Measurements from ENCODE around the gene LY6G6F.
"Not testable (repeated sequence)": the region's sequence is repeated elsewhere in the genome, so short reads cannot be mapped to it uniquely, and the experiment has no call there.

LY6G6F gene

DNA sequence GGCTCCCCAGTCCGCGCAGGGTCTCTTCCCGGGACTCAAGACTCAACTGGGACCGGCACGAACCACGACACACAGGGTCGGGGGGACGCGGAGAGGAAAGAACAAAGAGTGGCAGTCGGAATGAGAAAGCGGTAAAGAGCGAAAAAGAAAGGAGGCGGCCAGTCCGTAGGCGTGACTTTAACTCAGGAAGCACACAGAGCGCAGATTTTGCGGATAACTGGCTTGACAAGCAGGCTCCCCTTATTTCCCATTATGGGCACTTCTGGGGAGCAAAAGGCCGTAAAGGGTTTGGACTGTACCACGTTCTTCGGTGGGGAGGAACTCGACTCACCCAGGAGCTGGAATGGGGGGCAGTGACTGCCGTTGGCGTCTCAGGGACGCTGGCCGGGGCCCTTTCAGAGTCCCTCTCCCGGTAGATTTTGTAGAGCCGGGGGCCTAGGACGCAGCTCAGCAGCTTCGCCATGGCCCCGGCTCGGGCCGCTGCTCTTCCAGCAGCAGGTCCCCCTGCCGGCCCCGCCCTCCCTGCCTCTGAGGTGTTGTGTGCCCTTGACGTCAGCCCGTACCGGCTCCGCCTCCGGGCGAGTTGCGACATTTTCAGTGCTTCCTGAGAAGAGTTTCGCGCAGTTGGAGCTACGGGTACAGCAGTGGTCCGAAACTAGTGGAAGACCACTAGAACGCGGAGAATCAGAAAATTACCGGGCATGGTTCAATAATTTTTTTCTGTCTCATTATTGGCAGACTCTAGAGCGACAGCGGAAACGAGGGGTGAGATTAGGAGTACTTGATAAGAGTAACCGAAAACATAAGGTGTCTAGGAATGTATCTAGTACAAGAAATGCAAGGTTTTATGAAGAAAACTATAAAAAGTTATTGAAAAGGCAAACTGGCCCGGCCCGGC is 3.6 kb upstream of the LY6G6F start, which contains the start of gene ABHD16A:
Gene ABHD16A, minus strand, starts transcription at position 506 of the 898 bp plus-strand sequence. Its CDS starts 43 bp downstream, at position 463.
- DNase-seq, result peak; percentile 98

DNA sequence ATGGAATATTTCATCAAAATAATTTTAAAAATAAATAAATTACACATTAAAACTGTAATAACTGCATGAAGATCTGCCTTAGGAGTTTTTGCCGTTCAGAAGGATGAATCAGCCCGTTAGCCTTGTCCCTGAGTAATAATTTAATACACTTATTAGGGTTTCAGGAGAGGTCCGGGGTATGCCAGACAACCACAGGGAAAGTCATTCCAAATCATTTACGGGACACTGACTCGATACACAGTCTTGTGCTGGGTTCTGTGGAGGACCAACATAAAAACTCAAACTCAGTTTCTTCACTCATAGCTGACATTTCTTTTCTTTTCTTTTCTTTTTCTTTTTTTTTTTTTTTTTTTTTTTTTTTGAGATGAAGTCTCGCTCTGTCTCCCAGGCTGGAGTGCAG is 735 bp upstream of the LY6G6F start:
- DNase-seq, result no peak

DNA sequence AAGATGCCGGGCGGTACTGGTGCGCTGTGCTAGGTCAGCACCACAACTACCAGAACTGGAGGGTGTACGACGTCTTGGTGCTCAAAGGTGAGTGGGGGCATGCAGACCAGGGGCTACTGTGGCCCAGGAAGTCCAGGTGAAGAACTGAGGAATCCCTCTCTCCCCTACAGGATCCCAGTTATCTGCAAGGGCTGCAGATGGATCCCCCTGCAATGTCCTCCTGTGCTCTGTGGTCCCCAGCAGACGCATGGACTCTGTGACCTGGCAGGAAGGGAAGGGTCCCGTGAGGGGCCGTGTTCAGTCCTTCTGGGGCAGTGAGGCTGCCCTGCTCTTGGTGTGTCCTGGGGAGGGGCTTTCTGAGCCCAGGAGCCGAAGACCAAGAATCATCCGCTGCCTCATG is 1.0 kb downstream of the LY6G6F start:
- DNase-seq, result no peak

DNA sequence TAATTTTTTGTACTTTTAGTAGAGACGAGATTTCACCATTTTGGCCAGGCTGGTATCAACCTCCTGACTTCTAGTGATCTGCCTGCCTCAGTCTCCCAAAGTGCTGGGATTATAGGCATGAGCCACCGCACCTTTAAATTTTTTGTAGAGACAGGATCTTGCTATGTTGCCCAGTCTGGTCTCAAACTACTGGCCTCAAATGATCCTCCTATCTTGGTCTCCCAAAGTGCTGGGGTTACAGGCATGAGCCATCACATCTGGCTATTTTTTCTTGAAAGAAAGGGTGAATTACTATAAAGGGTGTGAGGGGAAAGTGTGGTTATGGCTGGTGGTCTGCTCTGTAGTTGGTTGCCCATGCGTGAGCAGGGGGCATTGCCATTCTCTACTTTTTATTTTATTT is 1.6 kb downstream of the LY6G6F start:
- no peak for DNase-seq

DNA sequence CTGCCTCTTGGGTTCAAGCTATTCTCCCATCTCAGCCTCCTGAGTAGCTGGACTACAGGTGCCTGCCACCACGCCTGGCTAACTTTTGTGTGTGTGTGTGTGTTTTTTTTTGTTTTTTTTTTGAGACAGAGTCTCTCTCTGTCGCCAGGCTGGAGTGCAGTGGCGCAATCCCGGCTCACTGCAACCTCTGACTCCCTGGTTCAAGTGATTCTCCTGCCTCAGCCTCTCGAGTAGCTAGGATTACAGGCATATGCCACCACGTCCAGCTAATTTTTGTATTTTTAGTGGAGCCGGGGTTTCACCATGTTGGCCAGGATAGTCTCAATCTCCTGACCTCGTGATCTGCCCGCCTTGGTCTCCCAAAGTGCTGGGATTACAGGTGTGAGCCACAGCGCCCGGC is 2.5 kb downstream of the LY6G6F start:
- DNase-seq, result not testable (repeated sequence)

DNA sequence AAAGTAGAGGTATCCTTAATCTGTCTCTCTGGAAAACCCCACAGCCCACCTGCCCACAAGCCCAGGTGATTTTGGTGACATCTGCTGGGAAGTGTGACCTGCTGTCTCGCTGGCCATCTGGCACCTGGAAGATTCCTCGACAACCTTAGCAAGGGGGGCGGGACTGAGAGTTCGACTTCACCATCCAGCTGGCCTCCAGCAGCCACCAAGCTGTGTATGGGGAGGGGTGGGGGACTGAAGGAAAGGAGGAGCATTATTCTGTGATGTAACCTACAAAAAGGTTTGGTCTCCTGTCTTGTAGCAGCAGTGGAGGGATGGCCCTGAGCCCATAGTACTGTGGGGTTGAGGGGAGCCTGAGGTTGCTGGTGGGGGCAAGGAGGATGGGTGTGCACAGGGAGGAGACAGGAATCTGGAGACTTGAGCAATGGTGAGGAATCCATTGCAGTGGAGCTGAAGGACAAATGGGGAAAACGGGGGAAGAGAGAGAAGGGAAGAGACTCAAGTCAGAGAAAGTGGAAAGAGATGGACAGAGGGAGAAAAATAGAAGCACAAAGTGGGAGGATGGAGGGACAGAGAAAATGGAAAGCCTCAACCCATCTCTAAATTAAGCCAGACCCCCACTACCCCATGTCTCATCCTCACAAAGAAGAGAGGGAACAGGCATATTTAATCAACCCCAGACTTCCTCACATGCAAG is 4.0 kb downstream of the LY6G6F start:
- no peak for DNase-seq

DNA sequence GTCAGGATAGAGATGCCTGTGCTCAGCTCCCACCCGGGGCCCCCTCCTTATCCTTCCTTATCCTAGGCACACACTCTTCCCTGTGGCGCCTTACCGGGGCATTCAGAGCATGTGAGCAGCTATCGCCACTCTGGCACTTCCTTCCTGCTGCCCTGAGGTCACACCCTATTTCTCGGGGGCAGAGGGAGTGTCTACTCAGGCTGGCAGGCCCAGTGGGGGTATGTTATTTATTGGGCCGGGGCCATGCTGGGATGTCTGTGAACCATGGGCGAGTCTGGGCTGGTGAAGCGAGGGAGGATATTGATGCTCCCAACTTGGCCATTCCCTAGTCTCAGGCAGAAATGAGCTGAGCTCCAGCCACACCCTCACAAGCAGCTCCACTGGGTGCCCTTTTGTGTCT is 4.6 kb downstream of the LY6G6F start:
- no peak for DNase-seq

DNA sequence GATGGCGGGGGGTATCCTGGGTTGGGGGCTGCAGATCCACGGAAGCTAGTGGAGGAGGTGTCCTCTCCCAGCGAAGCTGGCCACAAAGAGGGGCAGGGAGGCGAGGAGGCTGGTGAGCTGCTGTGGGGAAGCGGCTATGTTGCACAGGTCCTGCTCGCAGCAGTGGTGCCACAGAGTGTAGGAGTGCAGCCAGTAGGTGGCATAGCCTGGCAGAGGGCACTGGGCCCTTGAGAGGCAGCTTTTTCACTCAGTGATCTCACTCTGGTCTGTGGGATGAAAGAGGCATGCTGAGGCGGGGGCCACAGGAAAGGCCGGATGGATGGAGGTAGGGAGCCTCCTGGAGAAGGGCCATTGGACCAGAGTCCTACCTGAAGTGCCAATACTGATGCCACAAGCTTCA is 5.6 kb downstream of the LY6G6F start:
- DNase-seq, result no peak

DNA sequence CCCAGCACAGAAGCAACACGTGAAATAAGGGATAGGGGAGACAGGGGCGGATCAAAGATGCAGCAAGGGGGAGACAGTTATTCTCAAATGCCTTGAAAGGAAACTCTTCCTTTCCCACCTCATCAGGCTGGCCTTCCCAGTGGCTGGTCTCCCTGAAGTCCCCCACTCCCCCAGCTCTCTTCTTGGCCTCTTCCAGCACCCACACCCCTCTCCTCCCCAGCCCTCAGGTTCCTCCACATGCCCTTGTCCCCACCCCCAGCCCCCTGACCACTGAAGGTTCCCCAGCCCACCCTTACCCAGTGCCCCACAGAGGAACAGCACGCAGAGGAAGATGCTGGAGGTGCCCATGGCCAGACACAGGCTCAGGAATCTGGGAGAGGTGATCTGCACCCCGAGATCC is 6.8 kb downstream of the LY6G6F start:
- DNase-seq, result no peak

DNA sequence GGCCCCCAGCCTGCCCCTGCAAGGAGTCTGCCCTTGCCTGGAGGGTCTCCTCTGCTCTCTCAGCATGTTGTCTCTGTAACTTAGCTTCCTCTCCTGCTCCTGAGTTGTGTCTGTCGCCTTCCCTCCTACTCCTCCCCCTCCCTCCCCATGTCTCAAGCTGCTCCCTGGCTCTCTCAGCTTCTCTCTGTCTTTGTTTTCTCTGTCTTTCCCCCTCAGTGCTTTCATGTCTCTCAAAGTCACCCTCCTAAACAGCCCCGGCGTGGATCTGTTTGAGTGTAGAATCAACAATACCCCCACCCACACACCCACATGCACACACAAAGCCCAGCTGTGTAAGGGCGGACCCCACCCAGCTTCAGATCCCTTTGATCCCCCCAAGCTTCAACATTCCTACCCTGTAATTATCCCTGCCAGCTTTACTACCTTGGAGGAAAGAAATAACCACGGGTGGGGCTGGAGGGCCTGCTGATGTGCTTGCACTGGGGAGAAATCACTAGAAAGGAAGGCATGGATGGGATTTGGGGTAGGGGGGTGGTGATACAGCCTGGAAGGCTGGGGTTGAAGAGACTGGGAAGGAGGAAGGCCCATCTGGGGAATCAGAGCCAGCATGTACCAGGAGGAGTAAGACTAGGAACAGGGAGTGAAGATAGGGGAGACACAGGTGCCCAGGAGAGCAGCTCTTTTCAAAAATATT is 7.5 kb downstream of the LY6G6F start:
- DNase-seq, result no peak

DNA sequence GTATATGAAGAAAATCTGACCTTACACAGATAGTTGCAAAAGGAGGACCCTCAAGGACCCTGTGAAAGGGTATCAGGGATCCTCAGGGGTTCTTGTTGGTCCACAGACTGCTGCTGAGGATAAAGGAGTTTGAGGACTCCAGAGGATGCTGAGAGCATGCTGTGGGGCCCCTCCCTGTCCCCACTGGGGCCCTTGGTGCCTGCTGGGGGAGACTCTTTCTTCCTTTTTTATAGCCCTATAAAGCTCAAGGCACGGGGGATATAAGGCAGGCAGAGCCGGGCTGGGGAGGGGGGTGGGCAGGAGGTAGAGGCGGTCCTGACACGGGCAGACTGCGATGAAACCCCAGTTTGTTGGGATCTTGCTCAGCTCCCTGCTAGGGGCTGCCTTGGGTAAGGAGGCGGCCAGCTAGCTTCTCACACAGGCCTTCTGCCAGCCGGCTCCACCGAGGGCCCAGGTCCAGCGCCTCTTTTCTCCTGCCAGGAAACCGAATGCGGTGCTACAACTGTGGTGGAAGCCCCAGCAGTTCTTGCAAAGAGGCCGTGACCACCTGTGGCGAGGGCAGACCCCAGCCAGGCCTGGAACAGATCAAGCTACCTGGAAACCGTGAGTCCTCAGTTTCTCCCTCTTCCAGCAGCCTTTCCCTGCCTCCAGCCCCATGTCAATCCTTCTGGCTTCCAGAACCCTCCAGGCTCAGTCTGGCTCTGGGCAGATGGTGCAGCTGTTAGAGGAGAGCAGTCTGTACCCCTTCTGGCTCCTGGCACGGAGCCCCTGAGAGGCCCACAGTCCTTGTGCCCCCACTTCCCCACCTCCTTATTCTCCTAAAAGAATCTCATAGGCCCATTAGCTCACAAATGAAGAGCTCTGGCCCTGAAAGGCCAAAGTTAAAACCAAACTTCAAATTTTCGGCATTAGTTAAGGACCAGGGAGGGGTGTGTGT is 8.6 kb downstream of the LY6G6F start, which contains the start of gene LY6G6D:
Gene LY6G6D, plus strand, starts transcription at position 327 of the 937 bp plus-strand sequence. Its CDS starts 8 bp downstream, at position 335.
- no peak for DNase-seq

DNA sequence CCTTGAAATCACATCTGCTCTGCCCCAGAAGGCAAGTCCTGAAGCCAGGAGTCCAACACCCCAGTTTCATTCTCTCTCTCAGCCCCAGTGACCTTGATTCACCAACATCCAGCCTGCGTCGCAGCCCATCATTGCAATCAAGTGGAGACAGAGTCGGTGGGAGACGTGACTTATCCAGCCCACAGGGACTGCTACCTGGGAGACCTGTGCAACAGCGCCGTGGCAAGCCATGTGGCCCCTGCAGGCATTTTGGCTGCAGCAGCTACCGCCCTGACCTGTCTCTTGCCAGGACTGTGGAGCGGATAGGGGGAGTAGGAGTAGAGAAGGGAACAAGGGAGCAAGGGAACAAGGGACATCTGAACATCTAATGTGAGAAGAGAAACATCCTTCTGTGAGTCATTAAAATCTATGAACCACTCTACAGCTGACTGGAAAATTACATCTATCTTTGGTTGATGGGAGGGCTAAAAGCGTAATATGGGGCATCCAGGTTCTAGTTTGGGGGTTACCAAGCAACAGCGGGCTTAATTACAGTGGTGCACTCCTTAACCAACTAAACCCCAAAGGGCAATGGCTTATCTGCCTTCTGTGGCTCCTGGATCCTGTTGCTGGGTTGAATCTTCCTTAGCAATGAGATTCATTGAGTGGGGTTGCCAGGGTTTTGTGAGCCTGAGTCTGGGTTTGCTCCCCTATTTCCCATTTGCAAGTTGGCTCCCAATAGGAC is 11.0 kb downstream of the LY6G6F start:
- DNase-seq, result no peak

DNA sequence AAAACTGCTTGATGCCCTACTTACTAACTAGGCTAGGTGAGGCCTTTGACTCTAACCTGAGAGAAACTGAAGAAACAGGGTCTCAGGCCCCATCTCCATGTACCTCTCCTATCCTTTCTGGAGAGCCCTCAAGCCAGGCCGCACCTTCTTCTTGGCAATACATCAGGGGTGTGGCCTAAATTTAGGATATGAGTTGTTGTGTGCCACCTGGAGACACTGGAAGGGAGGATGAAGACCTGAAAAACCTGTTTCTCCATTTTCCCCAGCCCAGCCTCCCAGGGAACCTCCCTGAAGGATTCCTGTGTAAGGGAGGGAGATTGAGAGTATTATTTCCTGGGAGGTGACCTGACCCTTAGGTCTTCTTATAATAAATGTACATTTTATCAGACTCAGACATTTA is 11.6 kb downstream of the LY6G6F start:
- DNase-seq, result no peak

DNA sequence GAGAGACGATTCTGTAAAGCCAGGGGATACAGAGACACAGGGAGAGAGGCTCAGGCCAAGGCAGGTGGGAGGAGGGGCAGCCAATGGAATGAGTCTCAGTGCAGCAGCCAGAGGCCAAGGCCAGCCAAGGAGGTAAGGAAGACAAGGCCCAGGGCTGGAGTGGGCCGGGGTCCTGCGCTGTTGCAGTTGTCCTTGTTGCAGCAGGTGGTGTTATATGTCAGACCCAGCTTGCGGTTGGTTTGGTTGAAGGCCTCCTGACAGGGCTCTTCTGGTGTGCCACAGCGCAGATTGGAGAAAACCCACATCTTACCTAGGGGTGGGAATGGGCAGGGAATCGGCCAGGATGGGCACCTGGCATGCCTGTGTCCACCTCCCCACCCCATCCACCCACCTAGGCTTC is 12.3 kb downstream of the LY6G6F start:
- no peak for DNase-seq

DNA sequence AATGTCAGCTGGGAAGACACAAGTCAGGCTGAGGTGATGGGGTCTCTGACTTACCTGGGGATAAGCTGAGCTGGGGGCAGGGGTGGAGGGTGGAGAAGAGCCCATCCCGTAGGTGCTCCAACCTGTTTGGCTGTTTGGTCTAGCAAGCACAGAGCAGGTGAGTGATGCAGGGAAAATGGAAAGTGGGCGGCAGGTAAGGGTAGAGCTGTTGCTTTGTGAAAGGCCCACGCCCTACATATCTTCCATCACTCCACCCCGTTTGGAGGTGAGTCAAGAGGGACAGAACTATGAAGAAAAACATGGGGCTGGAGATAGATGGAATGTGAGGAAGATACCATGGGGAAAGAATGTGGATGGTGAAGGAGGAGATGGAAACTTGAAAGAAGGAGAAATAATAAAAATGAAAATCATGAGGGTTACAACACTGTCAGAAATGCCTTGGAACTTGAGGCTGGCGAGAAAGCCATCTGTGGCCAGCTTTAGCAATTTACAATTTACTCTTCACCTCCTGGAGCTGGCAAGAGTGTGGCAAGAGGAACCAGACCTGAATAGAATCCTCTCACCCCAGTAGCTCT is 13.6 kb downstream of the LY6G6F start:
- DNase-seq, result no peak

DNA sequence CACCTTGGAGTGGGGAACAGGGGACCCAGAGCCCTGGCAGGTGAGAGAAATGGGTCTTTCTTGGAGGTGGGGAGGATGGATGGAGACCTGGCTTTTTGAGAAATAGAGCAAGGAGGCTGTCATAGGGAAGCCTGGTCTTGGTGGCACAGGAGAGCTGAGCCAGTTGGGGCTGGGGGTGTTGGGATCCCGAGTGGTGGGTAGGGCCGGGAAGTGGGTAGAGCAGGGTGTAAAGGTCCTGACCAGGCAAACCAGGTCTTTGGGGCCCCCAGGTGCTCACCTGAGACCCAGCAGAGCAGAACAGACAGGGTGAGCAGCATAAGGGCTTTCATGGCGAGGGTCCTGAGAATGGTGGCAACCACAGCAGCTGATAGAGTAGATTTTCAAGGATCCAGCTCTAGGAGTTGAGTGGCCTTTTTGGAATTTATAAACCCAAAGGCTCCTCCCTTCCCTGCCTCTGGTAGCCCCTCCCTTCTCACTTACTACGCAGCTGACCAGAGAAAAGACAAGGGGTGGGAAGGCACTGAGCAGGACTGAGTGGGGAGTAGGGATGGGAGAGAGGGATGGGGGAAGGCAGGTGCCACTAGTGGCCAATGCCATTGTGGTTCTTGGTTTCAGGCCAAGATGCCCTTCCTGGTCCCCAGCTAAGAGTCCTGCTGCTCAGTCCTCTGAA is 14.8 kb downstream of the LY6G6F start, which contains the start of gene LY6G6C:
Gene LY6G6C, minus strand, starts transcription at position 396 of the 670 bp plus-strand sequence. Its CDS starts 67 bp downstream, at position 329.
- no peak for DNase-seq

DNA sequence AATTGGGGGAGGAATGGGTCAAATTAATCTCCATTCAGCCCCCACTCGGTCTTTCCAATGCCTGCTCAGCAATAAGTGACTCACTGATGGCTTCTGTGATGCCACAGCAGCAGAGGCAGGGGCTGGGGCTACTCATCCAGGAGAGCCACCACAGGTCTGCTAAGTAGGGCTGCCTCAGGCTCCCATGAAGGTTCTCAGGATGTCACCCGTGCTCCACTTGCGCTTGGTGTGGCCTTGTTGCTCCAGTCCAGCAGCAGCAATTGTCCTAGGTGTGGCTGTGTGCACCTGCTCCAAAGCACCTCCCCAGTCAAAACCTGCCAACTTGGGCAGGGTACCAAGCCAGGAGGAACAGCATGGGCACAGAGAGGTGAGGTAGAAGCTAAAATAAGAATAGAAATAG is 15.5 kb downstream of the LY6G6F start:
- no peak for DNase-seq

DNA sequence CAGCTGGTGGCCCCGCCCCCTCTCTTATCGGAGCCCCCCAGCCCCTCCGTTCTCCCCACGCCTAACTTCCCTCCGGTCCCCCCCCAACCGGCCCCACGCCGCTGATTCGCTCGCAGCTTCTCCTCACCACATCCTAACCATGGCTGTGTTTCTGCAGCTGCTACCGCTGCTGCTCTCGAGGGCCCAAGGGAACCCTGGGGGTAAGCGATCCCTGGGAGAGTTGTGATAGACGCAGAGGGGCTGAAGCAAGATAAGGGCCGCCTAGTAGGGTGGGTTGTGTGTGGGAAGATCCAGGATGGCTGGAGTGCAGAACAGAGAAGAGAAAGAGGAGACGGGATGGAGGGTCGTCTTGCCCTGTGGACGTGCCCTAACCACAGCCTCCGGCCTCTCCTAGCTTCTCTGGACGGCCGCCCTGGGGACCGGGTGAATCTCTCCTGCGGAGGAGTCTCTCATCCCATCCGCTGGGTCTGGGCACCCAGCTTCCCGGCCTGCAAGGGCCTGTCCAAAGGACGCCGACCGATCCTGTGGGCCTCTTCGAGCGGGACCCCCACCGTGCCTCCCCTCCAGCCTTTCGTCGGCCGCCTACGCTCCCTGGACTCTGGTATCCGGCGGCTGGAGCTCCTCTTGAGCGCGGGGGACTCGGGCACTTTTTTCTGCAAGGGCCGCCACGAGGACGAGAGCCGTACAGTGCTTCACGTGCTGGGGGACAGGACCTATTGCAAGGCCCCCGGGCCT is 16.7 kb downstream of the LY6G6F start, which contains the start of gene MPIG6B:
Gene MPIG6B, plus strand, starts transcription at position 129 of the 735 bp plus-strand sequence. Its CDS starts 11 bp downstream, at position 140.
- no peak for DNase-seq

DNA sequence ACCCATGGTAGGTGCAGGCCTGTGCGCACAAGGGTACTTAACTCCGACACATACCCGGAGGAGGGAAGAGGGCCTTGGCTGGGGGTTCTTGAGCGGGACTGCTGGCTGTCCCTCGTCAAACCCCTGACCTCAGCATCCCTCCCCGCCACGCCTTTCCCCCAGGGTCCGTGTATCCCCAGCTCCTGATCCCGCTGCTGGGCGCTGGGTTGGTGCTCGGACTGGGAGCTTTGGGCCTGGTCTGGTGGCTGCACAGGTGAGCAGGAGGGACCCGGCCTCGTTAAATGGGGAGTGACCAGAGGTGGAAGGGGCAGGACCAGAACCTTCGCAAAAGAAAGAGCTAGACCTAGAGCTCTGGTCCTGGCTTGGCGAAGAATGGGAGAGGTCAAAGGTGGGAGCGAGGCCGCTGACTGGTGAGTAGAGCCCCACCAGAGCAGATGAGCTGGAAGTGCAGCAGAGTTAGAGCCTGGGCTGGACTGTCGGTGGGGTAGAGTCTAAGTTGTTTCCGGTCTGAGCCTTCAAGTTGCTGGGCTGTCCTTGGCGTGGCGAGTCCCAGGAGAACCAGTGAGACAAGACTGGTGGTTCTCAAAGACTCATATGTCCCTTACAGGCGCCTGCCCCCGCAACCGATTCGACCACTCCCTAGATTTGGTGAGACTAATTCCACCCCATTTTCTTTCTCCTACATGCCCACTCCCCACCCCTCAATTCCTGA is 17.5 kb downstream of the LY6G6F start:
- no peak for DNase-seq

Data from activated CD8-positive, alpha-beta memory T cell treated with anti-CD3 and anti-CD28 coated beads for 24 hours (primary cell).